OCI-LY1 (cell line): ENCODE measurements around the gene DHFR2.

ENCODE experiments used
- CTCF ChIP-seq: fragments of 200-600 bp; sonication (generic), shearing (Covaris generic); IDR thresholded peaks from 2 replicates; pipeline ENCODE4 v1.5.1; 2017; ENCODE audit warnings: mild to moderate bottlenecking, antibody characterized with exemption, low read length, moderate library complexity, mixed read lengths
- EZH2 ChIP-seq: fragments of 200-600 bp; sonication (generic), shearing (Covaris generic); IDR thresholded peaks from 2 replicates; pipeline ENCODE4 v1.8.0; 2017; ENCODE audit warnings: borderline replicate concordance, mixed run types, mild to moderate bottlenecking, antibody characterized with exemption, low read length, moderate library complexity, mixed read lengths

GRCh38 chr3:94026623-94027022 lies 36.1 kb downstream of the DHFR2 start:
- TF ChIP-seq CTCF: no peak
- TF ChIP-seq EZH2: no peak
